Endothelial cell of umbilical vein (primary cell): ENCODE data around the gene SH3RF3. TPM values are rescaled to one million over a fixed set of nuclear protein-coding genes. Genes with fewer than 3 reads are reported as not detected.

Experiments
- BruUV-seq: library from RNA; stranded (reverse); fragments of 400-500 nt; replicated peaks from 2 replicates; lab custom pipeline; 2021; lab: Mats Ljungman, UMichigan
- CTCF ChIA-PET: fragments of 300-600, 350-600 bp; sonication (Branson Sonifier 250); formaldehyde crosslinking; loops from one replicate; lab custom pipeline; 2021; ENCODE audit warnings: antibody characterized with exemption, inconsistent platforms; lab: Charles Lee
- POLR2A ChIA-PET: fragments of 300-600, 350-600 bp; sonication (Branson Sonifier 250); formaldehyde crosslinking; loops from one replicate; lab custom pipeline; 2021; ENCODE audit warnings: antibody characterized with exemption, inconsistent platforms; lab: Charles Lee
- DNase-seq: peaks from one replicate; pipeline ENCODE4 v3.0.0-alpha.2; 2011; ENCODE audit warnings: low read depth, low spot score
- FAIRE-seq: peaks from 2 replicates; lab custom pipeline; 2011; peaks lifted over from hg19 to GRCh38; lab: Jason Lieb, UNC
- H2AFZ ChIP-seq: 2 replicates; pipeline ENCODE4 v1.6.0; 2012; ENCODE audit warnings: low read depth, low read length, control low read depth, inconsistent platforms
- H3K27ac ChIP-seq: 2 replicates; pipeline ENCODE4 v1.5.1; 2011; ENCODE audit warnings: low read depth, mild to moderate bottlenecking, control low read depth, low read length, moderate library complexity; ENCODE audit not compliant: insufficient read depth
- H3K27me3 ChIP-seq, 2 experiments: 2 replicates each; pipeline versions ENCODE4 v1.6.0 to v1.6.1; 2011; ENCODE audit warnings: low read length in 2 of 2, mixed read lengths in 1 of 2; ENCODE audit not compliant: control insufficient read depth in 2 of 2, insufficient read depth in 2 of 2
- H3K36me3 ChIP-seq, 2 experiments: 2 replicates in 1 of 2; 3 replicates in 1 of 2; pipeline ENCODE4 v1.5.1; 2011; ENCODE audit warnings: low read length in 2 of 2, mild to moderate bottlenecking in 1 of 2, moderate library complexity in 1 of 2; ENCODE audit not compliant: control insufficient read depth in 2 of 2, insufficient read depth in 2 of 2; ENCODE audit errors: extremely low read depth in 1 of 2
- H3K4me1 ChIP-seq: 3 replicates; pipeline ENCODE4 v1.5.1; 2011; ENCODE audit warnings: mild to moderate bottlenecking, low read length; ENCODE audit not compliant: control insufficient read depth, insufficient read depth; ENCODE audit errors: extremely low read depth
- H3K4me2 ChIP-seq: 2 replicates; pipeline ENCODE4 v1.6.1; 2011; ENCODE audit warnings: low read length, control low read depth, mixed read lengths; ENCODE audit not compliant: insufficient read depth
- H3K4me3 ChIP-seq, 3 experiments: fragments of 200-600 bp in 1 of 3; sonication (generic), shearing (Covaris generic) in 1 of 3; replicated peaks in 1 of 3; 2 replicates each; pipeline ENCODE4 v1.5.1; 2011 to 2016; ENCODE audit warnings: control low read depth in 3 of 3, low read length in 3 of 3, mild to moderate bottlenecking in 2 of 3, inconsistent platforms in 1 of 3, low read depth in 1 of 3, moderate library complexity in 1 of 3; ENCODE audit not compliant: insufficient read depth in 1 of 3
- H3K79me2 ChIP-seq: 2 replicates; pipeline ENCODE4 v1.6.0; 2012; ENCODE audit warnings: low read length, inconsistent platforms; ENCODE audit not compliant: control insufficient read depth, insufficient read depth
- H3K9ac ChIP-seq: replicated peaks from 2 replicates; pipeline ENCODE3; 2011; ENCODE audit warnings: low read length, control low read depth; ENCODE audit not compliant: insufficient read depth; ENCODE audit errors: extremely low read depth
- H3K9me1 ChIP-seq: replicated peaks from 3 replicates; pipeline ENCODE4 v1.6.0; 2011; ENCODE audit warnings: mild to moderate bottlenecking, low read length; ENCODE audit not compliant: control insufficient read depth, insufficient read depth; ENCODE audit errors: extremely low read depth
- H3K9me3 ChIP-seq: replicated peaks from 2 replicates; pipeline ENCODE4 v1.5.1; 2012; ENCODE audit warnings: low read length, inconsistent platforms; ENCODE audit not compliant: control insufficient read depth, insufficient read depth
- H4K20me1 ChIP-seq: replicated peaks from 2 replicates; pipeline ENCODE3; 2011; ENCODE audit warnings: mild to moderate bottlenecking, low read length; ENCODE audit not compliant: control insufficient read depth, insufficient read depth; ENCODE audit errors: extremely low read depth
- CTCF ChIP-seq, 2 donors: IDR thresholded peaks; 1 replicate in 1 of 2; 2 replicates in 1 of 2; pipeline ENCODE4 v1.5.1; 2011; ENCODE audit warnings: low read length in 2 of 2, mild to moderate bottlenecking in 2 of 2, moderate library complexity in 2 of 2, control low read depth in 1 of 2, inconsistent platforms in 1 of 2, low read depth in 1 of 2; ENCODE audit not compliant: insufficient read depth in 1 of 2; ENCODE audit errors: extremely low read depth in 1 of 2
- EZH2 ChIP-seq: IDR thresholded peaks from 2 replicates; pipeline ENCODE4 v1.6.1; 2012; ENCODE audit warnings: borderline replicate concordance, low read depth, mild to moderate bottlenecking, moderate library complexity, low read length, inconsistent platforms; ENCODE audit not compliant: severe bottlenecking
- FOS ChIP-seq: IDR thresholded peaks from 2 replicates; pipeline ENCODE4 v1.6.1; 2011; ENCODE audit warnings: mild to moderate bottlenecking, low read length, moderate library complexity, borderline replicate concordance; ENCODE audit not compliant: insufficient read depth
- GATA2 ChIP-seq: IDR thresholded peaks from 2 replicates; pipeline ENCODE4 v1.7.0; 2011; ENCODE audit warnings: low read depth, mild to moderate bottlenecking, moderate library complexity, mixed read lengths, low read length; ENCODE audit not compliant: insufficient read length, insufficient read depth
- JUN ChIP-seq: IDR thresholded peaks from 2 replicates; pipeline ENCODE4 v1.6.1; 2011; ENCODE audit warnings: borderline replicate concordance, low read depth; ENCODE audit not compliant: insufficient read length, insufficient read depth
- MAX ChIP-seq: IDR thresholded peaks from 2 replicates; pipeline ENCODE4 v1.6.1; 2011; ENCODE audit not compliant: insufficient read depth, insufficient read length
- MYC ChIP-seq: IDR thresholded peaks from one replicate; pipeline ENCODE4 v1.6.1; 2011; ENCODE audit warnings: mild to moderate bottlenecking, low read depth, low read length
- POLR2A ChIP-seq: IDR thresholded peaks from 2 replicates; pipeline ENCODE4 v1.6.1; 2012; ENCODE audit warnings: low read depth, mild to moderate bottlenecking, control low read depth, low read length
- POLR2AphosphoS5 ChIP-seq: IDR thresholded peaks from 2 replicates; pipeline ENCODE4 v1.6.1; 2012; ENCODE audit warnings: low read depth, mild to moderate bottlenecking, control low read depth, low read length, moderate library complexity; ENCODE audit not compliant: insufficient read depth
- dilution Hi-C: fragments of 300-500 bp; cut with MboI; formaldehyde crosslinking; loops from one replicate; pipeline ENCODE4 v1.15.0; 2019; ENCODE audit warnings: low sequenced_read_pairs; ENCODE audit not compliant: extremely low pct_ligation_motif_present
- intact Hi-C: fragments of 100-400 bp; cut with micrococcal nuclease; formaldehyde crosslinking; loops from one replicate; pipeline ENCODE4 v1.10.0; 2022
- polyA plus RNA-seq, 4 experiments: library from polyadenylated mRNA; depleted of rRNA in 3 of 4; stranded (reverse) in 3 of 4; unstranded in 1 of 4; fragments of >200 nt; gene quantifications; 2 replicates each; pipeline versions ENCODE4 v1.2.1 to v1.2.3, GENCODE V29; 2011 to 2012; ENCODE audit warnings: missing spikeins in 1 of 4
- total RNA-seq: library from RNA; stranded (reverse); gene quantifications from 2 replicates; pipeline ENCODE4 v1.2.3, GENCODE V29; 2021

SH3RF3 gene
- total and polyA plus RNA-seq, 2 donors (not counting 3 experiments of a cell fraction or from before 2014, with no cell fraction given) = 3.8 to 14.7 TPM

- Histone ChIP-seq H3K4me2 (no peak overlapping the region), H3K79me2 (no peaks in the 10 kb centered on the region), H3K9me3 (no peaks in the 10 kb centered on the region), H2AFZ (no peak overlapping the region), H3K27me3 (peaks cover 10% of the 10 kb centered on the region in 2 experiments), H3K9ac (no peak overlapping the region), H3K9me1 (no peaks in the 10 kb centered on the region), H3K4me3 (no peak overlapping the region), H4K20me1 (no peaks in the 10 kb centered on the region), H3K4me1 (no peaks in the 10 kb centered on the region), H3K27ac (no peak overlapping the region), H3K36me3 (no peaks in the 10 kb centered on the region)
- POLR2A ChIA-PET = no interaction called here
- FAIRE-seq = no peak
- CTCF ChIA-PET = interaction anchor here (1.2 to 2.6 kb wide), 3 partner anchors 15 to 163 kb away, joined by 3 to 10 read pairs (median 6); no protein-coding TSS in a partner anchor
- intact Hi-C loops = no loop called here
- TF ChIP-seq GATA2 (no peak), EZH2 (no peak), FOS (no peak), POLR2AphosphoS5 (no peak), JUN (no peak), CTCF (IDR thresholded peaks at IDR 0.05; ENCODE audit: extremely low read depth in 1 of 2, insufficient read depth in 1 of 2, low read depth in 1 of 2, low read length in 2 of 2) (no peak), POLR2A (no peak), MAX (no peak), MYC (no peak)
- dilution Hi-C loops = no loop called here
- no TSS peak for BruUV-seq
- DNase-seq = no peak
These were observed 402.2 kb downstream of the SH3RF3 start for GRCh38 chr2:109531221-109531620.
